Tibial artery (tissue), 4 donors: ENCODE results near the gene AIFM2.

Experiments
- DNase-seq, 2 donors: peaks; one replicate each; pipeline ENCODE4 v3.0.0-alpha.2; 2019
- H3K27ac ChIP-seq, 2 donors: fragments of 200-600 bp; sonication (generic) in 1 of 2; 1 replicate in 1 of 2; 2 replicates in 1 of 2; pipeline ENCODE4 v1.5.1; 2018 to 2019; ENCODE audit warnings: mild to moderate bottlenecking in 1 of 2
- H3K27me3 ChIP-seq, 2 donors: fragments of 200-600 bp; sonication (generic) in 1 of 2; one replicate each; pipeline versions ENCODE4 v1.5.1 to v1.6.0; 2016 to 2019
- H3K36me3 ChIP-seq, 3 donors: fragments of 200-600 bp; sonication (generic) in 2 of 3; one replicate each; pipeline ENCODE4 v1.5.1; 2016 to 2019; ENCODE audit warnings: mild to moderate bottlenecking in 2 of 3
- H3K4me1 ChIP-seq, 4 donors: fragments of 200-600 bp; sonication (generic) in 2 of 4; 1 replicate in 3 of 4; 2 replicates in 1 of 4; pipeline ENCODE4 v1.5.1; 2016 to 2019
- H3K4me3 ChIP-seq, 2 donors: fragments of 200-600 bp; sonication (generic) in 1 of 2; 1 replicate in 1 of 2; 2 replicates in 1 of 2; pipeline ENCODE4 v1.5.1; 2018 to 2019; ENCODE audit warnings: mild to moderate bottlenecking in 2 of 2
- H3K9me3 ChIP-seq, 3 donors: fragments of 200-600 bp; sonication (generic) in 1 of 3; one replicate each; pipeline ENCODE4 v1.5.1; 2016 to 2019
- intact Hi-C: fragments of 100-400 bp; cut with DNase I; formaldehyde crosslinking; loops from one replicate; pipeline ENCODE4 v1.15.0; 2023; ENCODE audit warnings: low total_unique reads
- TF ChIP-seq, protein P1 (sequence below), 2 experiments: fragments of 200-600 bp in 1 of 2; fragments of 450-650 bp in 1 of 2; IDR thresholded peaks; one replicate each; pipeline ENCODE4 v1.5.1; 2017 to 2019; ENCODE audit warnings: antibody characterized with exemption in 2 of 2, mild to moderate bottlenecking in 1 of 2, moderate library complexity in 1 of 2

AIFM2 gene

DNA sequence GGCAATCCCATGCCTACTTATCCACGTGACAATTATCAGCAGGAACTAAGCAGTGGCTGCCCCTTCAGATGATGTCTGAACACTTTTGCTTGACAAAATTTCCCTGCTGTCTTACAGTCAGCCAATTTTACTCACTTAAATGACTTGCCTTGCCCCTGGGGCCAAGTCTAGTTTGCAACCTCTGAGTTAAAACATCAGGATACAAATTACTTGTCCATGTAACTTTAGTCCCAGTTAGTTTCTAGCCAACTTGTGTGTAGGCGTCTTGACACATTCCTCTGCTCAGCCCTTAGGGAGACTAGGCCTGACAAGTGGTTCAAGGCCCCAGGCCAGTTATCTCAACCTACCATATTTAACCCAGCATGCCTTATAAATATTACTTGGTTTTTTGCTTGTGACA is 25.5 kb upstream of the AIFM2 start:
- peaks cover 49 to 74% (median 66%) of the 10 kb centered on the region in 3 donors for H3K36me3 ChIP-seq
- H3K4me1 ChIP-seq, result peaks cover 0 to 24% (median 11%) of the 10 kb centered on the region in 4 donors
- no peaks in the 10 kb centered on the region for H3K9me3 ChIP-seq
- intact Hi-C loops, result no loop called here
- TF ChIP-seq, protein P1, sequence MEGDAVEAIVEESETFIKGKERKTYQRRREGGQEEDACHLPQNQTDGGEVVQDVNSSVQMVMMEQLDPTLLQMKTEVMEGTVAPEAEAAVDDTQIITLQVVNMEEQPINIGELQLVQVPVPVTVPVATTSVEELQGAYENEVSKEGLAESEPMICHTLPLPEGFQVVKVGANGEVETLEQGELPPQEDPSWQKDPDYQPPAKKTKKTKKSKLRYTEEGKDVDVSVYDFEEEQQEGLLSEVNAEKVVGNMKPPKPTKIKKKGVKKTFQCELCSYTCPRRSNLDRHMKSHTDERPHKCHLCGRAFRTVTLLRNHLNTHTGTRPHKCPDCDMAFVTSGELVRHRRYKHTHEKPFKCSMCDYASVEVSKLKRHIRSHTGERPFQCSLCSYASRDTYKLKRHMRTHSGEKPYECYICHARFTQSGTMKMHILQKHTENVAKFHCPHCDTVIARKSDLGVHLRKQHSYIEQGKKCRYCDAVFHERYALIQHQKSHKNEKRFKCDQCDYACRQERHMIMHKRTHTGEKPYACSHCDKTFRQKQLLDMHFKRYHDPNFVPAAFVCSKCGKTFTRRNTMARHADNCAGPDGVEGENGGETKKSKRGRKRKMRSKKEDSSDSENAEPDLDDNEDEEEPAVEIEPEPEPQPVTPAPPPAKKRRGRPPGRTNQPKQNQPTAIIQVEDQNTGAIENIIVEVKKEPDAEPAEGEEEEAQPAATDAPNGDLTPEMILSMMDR (IDR thresholded peaks at IDR 0.05), result no peak
- DNase-seq, result no peak
- no peak overlapping the region for H3K27ac ChIP-seq
- H3K4me3 ChIP-seq, result no peak overlapping the region
- no peaks in the 10 kb centered on the region for H3K27me3 ChIP-seq

DNA sequence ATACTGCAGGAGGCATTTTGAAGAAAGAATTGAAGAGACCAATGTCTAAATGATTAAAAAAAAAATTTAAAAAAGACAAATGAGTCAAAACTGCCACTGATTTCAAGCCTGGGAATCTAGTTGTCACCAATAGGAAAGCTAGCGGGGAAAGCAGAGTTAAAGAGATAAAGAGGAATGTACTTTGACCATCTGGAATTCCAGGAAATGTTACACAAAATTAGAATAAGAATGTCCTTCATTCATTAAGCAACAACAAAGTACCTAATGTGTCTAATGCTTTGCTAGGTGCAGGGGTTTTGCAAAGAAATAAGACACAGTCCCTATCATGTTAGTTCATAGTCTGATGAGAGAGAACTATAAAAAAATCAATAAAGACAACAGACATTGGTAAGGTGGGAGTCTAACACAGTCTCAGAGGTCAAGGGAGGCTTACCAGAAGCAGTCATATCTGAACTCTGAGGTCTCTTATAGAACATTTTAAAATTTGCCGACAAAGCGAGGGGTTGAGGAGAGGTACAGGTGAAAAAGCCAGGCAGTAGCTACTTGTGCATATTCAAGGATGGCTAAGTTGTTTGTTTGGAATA is 22.7 kb upstream of the AIFM2 start:
- H3K36me3 ChIP-seq, result peaks cover 62 to 87% (median 80%) of the 10 kb centered on the region in 3 donors
- intact Hi-C loops, result no loop called here
- TF ChIP-seq, protein P1 (IDR thresholded peaks at IDR 0.05), result no peak

DNA sequence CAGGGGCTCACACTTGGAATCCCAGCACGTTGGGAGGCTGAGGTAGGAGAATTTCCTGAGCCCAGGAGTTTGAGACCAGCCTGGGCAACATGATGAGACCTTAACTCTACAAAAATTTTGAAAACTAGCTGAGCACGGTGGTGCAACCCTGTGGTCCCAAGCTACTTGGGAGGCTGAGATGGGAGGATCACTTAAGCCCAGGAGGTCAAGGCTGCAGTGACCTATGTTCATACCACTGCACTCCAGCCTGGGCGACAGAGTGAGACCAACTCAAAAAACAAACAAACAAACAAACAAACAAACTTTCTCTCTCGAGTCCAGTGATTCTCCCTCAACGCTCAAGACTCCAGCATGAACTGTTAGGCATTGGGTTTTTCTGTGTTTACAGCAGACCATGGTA is 15.9 kb upstream of the AIFM2 start:
- no peak for DNase-seq
- TF ChIP-seq, protein P1 (IDR thresholded peaks at IDR 0.05), result no peak
- Histone ChIP-seq H3K4me3 (no peak overlapping the region), H3K27me3 (no peaks in the 10 kb centered on the region), H3K9me3 (no peaks in the 10 kb centered on the region), H3K27ac (no peak overlapping the region), H3K36me3 (peaks cover 24 to 48% (median 33%) of the 10 kb centered on the region in 3 donors), H3K4me1 (peaks cover 0 to 31% (median 21%) of the 10 kb centered on the region in 4 donors)
- intact Hi-C loops, result no loop called here

More for the DNA sequence above, 22.7 kb upstream of the AIFM2 start:
- Histone ChIP-seq H3K4me1 (peaks cover 0 to 3% (median 0%) of the 10 kb centered on the region in 4 donors), H3K9me3 (no peaks in the 10 kb centered on the region), H3K4me3 (no peak overlapping the region), H3K27ac (no peak overlapping the region), H3K27me3 (no peaks in the 10 kb centered on the region)
- DNase-seq, result no peak

DNA sequence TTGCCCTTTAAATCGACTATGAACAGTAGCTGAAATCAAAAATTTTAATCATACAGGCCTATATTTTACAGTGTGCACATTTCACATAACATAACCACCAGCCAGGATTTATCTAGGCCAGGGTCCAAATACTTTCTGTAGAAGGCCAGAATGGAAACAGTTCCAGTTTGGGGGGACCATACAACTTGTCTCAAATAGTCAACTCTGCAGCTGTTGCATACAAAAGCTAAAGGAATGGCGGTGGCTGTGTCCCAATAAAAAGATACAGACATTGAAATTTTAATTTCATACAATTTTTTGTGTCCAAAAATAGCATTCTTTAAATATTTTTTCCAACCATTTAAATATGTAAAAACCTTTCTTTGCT is 14.6 kb upstream of the AIFM2 start:
- intact Hi-C loops, result no loop called here
- peak overlapping the region; percentile 92 for H3K27ac ChIP-seq
- peaks cover 0 to 33% (median 21%) of the 10 kb centered on the region in 4 donors for H3K4me1 ChIP-seq
- no peaks in the 10 kb centered on the region for H3K9me3 ChIP-seq
- H3K36me3 ChIP-seq, result peaks cover 11 to 38% (median 21%) of the 10 kb centered on the region in 3 donors
- no peaks in the 10 kb centered on the region for H3K27me3 ChIP-seq
- peak overlapping the region in 1 of 2 donors; percentile 81 for H3K4me3 ChIP-seq
- TF ChIP-seq, protein P1 (IDR thresholded peaks at IDR 0.05), result no peak
- no peak for DNase-seq

DNA sequence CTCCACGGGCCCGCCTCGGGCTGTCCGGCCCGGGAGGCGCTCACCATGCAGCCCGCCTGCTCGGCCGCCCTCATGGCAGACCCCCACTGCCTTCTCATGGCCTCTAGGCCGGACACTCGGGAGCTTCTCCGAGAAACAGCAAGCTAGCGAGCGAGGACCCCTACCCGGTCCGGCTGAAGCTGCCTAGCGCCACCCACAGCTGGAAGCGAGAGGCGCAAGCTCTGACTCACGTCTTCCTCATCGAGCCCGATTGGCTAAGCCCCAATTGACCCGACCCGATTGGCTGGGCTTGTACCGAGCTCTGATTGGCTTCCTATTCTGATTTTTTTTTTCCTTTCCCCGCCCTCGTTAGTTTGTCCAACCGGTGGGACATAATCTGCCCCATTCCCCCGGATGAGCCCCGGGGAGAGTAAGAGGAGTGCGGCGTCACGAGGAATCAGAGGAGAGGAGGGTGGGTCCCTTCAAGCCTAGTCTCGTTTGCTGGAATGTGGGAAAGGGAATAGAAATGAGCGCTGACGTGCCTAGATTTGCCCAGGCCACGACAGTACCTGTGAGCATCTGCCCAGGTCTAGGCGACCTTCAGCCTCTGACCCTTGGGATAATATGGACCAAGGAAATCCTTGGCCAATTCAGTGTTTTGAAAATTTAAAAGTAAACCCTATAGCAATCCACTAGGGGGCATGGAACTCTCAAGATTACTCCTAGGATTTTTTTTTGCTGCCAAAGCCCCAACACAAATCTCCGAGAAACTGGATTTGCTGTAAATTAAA is 14.0 kb upstream of the AIFM2 start, which contains the start of gene TYSND1:
Gene TYSND1 (minus strand): TSS at position 212 of the 770 bp plus-strand sequence. CDS start 114 bp downstream, at position 98.
- peaks cover 5 to 33% (median 15%) of the 10 kb centered on the region in 3 donors for H3K36me3 ChIP-seq
- no peaks in the 10 kb centered on the region for H3K27me3 ChIP-seq
- no peaks in the 10 kb centered on the region for H3K9me3 ChIP-seq
- TF ChIP-seq, protein P1 (IDR thresholded peaks at IDR 0.05), result peak; percentile 45 to 49
- H3K27ac ChIP-seq, result peak within 1 kb of the TSS; percentile 92
- intact Hi-C loops, result no loop called here
- DNase-seq, result peak; percentile 98
- peaks cover 0 to 33% (median 21%) of the 10 kb centered on the region in 4 donors for H3K4me1 ChIP-seq
- peak within 1 kb of the TSS; percentile 75 to 81 for H3K4me3 ChIP-seq
